Upper lobe of left lung (tissue), 6 donors: ENCODE measurements around the gene RPLP2. TPM values are rescaled to one million over a fixed set of nuclear protein-coding genes. Genes with fewer than 3 reads are reported as not detected.
A peak's percentile ranks its signal among the peaks of the same experiment; 100 is the strongest.

Experiments used
- ATAC-seq, 2 donors: fragments of 200-7000 bp; cut with Tn5 transposase; one replicate each; pipeline ENCODE4 v1.9.1; 2022; ENCODE audit warnings: mild to moderate bottlenecking in 2 of 2, moderate library complexity in 2 of 2; ENCODE audit not compliant: low FRiP score in 2 of 2
- DNase-seq, 2 donors: peaks; one replicate each; pipeline ENCODE4 v3.0.0-alpha.2; 2019 to 2020
- H3K27ac ChIP-seq, 4 donors: fragments of 200-600 bp; sonication (generic); one replicate each; pipeline ENCODE4 v1.5.1; 2016 to 2019
- H3K27me3 ChIP-seq, 4 donors: fragments of 200-600 bp; sonication (generic); one replicate each; pipeline ENCODE4 v1.5.1; 2017 to 2019
- H3K36me3 ChIP-seq, 4 donors: fragments of 200-600 bp; sonication (generic); one replicate each; pipeline ENCODE4 v1.5.1; 2016 to 2019
- H3K4me1 ChIP-seq, 4 donors: fragments of 200-600 bp; sonication (generic); one replicate each; pipeline ENCODE4 v1.5.1; 2018 to 2019
- H3K4me3 ChIP-seq, 4 donors: fragments of 200-600 bp; sonication (generic); one replicate each; pipeline ENCODE4 v1.5.1; 2017 to 2019; ENCODE audit warnings: mild to moderate bottlenecking in 2 of 4, moderate library complexity in 1 of 4
- H3K9me3 ChIP-seq, 4 donors: fragments of 200-600 bp; sonication (generic); one replicate each; pipeline ENCODE4 v1.5.1; 2018 to 2019
- EP300 ChIP-seq, 4 donors: sonication (generic); formaldehyde crosslinking; IDR thresholded peaks; one replicate each; pipeline ENCODE4 v1.5.1; 2017; ENCODE audit warnings: antibody characterized with exemption in 4 of 4, control low read depth in 2 of 4
- POLR2A ChIP-seq, 4 donors: fragments of 450-650 bp; IDR thresholded peaks; one replicate each; pipeline ENCODE4 v1.5.1; 2016 to 2017; ENCODE audit warnings: antibody characterized with exemption in 4 of 4, mild to moderate bottlenecking in 2 of 4
- POLR2AphosphoS5 ChIP-seq, 2 donors: sonication (generic); formaldehyde crosslinking; IDR thresholded peaks; one replicate each; pipeline ENCODE4 v1.5.1; 2017; ENCODE audit warnings: antibody characterized with exemption in 2 of 2
- WGBS, 2 donors: methylation state at CpG; one replicate each; pipeline ENCODE4 v1.1.5; 2017 to 2018; 5-methylcytosine and 5-hydroxymethylcytosine counted together
- total RNA-seq, 6 donors: library from RNA; depleted of rRNA in 4 of 6; stranded (reverse); fragments of >200 nt in 4 of 6; gene quantifications; one replicate each; pipeline versions ENCODE4 v1.1.0 to v1.2.1, GENCODE V29; 2016 to 2021
- TF ChIP-seq, protein P1 (sequence below), 6 experiments: fragments of 450-650 bp in 4 of 6; fragments of 200-600 bp in 2 of 6; sonication (generic) in 2 of 6; IDR thresholded peaks; one replicate each; pipeline ENCODE4 v1.5.1; 2016 to 2019; ENCODE audit warnings: antibody characterized with exemption in 6 of 6
- donor health status: DM: no; HTN: no; CAD: no; lungs with moderate emphysema.
- donor health status: DM: no; HTN: yes; CAD: no; lungs with severe emphysema.

Gene RPLP2
- total RNA-seq, 6 donors from 2014 or later, result 451 to 1,926 (median 773) TPM

- TF ChIP-seq, protein P1, sequence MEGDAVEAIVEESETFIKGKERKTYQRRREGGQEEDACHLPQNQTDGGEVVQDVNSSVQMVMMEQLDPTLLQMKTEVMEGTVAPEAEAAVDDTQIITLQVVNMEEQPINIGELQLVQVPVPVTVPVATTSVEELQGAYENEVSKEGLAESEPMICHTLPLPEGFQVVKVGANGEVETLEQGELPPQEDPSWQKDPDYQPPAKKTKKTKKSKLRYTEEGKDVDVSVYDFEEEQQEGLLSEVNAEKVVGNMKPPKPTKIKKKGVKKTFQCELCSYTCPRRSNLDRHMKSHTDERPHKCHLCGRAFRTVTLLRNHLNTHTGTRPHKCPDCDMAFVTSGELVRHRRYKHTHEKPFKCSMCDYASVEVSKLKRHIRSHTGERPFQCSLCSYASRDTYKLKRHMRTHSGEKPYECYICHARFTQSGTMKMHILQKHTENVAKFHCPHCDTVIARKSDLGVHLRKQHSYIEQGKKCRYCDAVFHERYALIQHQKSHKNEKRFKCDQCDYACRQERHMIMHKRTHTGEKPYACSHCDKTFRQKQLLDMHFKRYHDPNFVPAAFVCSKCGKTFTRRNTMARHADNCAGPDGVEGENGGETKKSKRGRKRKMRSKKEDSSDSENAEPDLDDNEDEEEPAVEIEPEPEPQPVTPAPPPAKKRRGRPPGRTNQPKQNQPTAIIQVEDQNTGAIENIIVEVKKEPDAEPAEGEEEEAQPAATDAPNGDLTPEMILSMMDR (IDR thresholded peaks at IDR 0.05), result peak in 1 of 6 experiments; percentile 11
- TF ChIP-seq POLR2AphosphoS5 (IDR thresholded peaks at IDR 0.05), result peak in 1 of 2 donors; percentile 20
- TF ChIP-seq EP300 (IDR thresholded peaks at IDR 0.05), result no peak
- TF ChIP-seq POLR2A (IDR thresholded peaks at IDR 0.05), result peak in 1 of 4 donors; percentile 46
- ATAC-seq, result peak in 1 of 2 donors; percentile 1
- peaks cover 0 to 4% (median 0%) of the 10 kb centered on the region in 4 donors for H3K27me3 ChIP-seq
- peak overlapping the region; percentile 77 to 92 (median 84) for H3K27ac ChIP-seq
- no peaks in the 10 kb centered on the region for H3K9me3 ChIP-seq
- peak overlapping the region; percentile 22 to 61 (median 57) for H3K4me3 ChIP-seq
- H3K36me3 ChIP-seq, result peaks cover 20 to 33% (median 27%) of the 10 kb centered on the region in 4 donors
- 6 to 21% methylated on average over 13 to 31 of the region's 66 CpGs for WGBS, 2 donors
- DNase-seq, result peak; percentile 82 to 91
- peaks cover 75 to 93% (median 76%) of the 10 kb centered on the region in 4 donors for H3K4me1 ChIP-seq
Measured at GRCh38 chr11:827146-827896, 17.6 kb downstream of the RPLP2 start.

DNA sequence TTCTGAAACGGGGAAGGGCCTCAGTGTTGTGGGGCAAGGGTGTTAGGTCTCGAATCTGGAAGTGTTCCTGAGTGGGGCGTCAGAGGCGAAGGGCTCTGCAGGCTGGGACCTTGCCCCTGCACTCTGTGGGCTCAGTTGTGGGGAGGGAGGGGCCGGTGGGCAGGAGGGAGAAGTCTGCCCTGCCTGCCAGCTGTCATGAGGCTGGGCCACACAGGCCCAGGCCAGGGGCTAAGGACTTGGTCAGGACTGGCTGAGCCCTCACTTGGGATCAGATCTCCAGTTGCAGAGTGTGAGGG is 18.1 kb downstream of the RPLP2 start, which contains the start of gene CRACR2B:
Gene CRACR2B, plus strand, starts transcription at position 23 of the 296 bp plus-strand sequence. CDS start 689 bp downstream, outside the sequence.
- peaks cover 19 to 28% (median 25%) of the 10 kb centered on the region in 4 donors for H3K36me3 ChIP-seq
- TF ChIP-seq EP300 (IDR thresholded peaks at IDR 0.05) (no peak), POLR2AphosphoS5 (IDR thresholded peaks at IDR 0.05) (no peak), POLR2A (IDR thresholded peaks at IDR 0.05) (no peak)
- TF ChIP-seq, protein P1 (IDR thresholded peaks at IDR 0.05), result no peak
- peak in 1 of 2 donors; percentile 0 for ATAC-seq
- H3K27me3 ChIP-seq, result peaks cover 0 to 4% (median 0%) of the 10 kb centered on the region in 4 donors
- no peaks in the 10 kb centered on the region for H3K9me3 ChIP-seq
- 33 to 50% methylated on average over 5 of the region's 5 CpGs for WGBS, 2 donors
- DNase-seq, result no peak
- peak within 1 kb of the TSS; percentile 77 to 92 (median 84) for H3K27ac ChIP-seq
- H3K4me1 ChIP-seq, result peaks cover 75 to 92% (median 77%) of the 10 kb centered on the region in 4 donors
- H3K4me3 ChIP-seq, result peak within 1 kb of the TSS; percentile 22 to 61 (median 57)

- Histone ChIP-seq H3K4me1 (peaks cover 78 to 90% (median 80%) of the 10 kb centered on the region in 4 donors), H3K9me3 (no peaks in the 10 kb centered on the region), H3K27me3 (peaks cover 0 to 4% (median 0%) of the 10 kb centered on the region in 4 donors), H3K4me3 (peak overlapping the region in 2 of 4 donors; percentile 45 to 46), H3K27ac (peak overlapping the region; percentile 48 to 92 (median 84)), H3K36me3 (peaks cover 14 to 20% (median 19%) of the 10 kb centered on the region in 4 donors)
- DNase-seq (peak in 1 of 2 donors; percentile 75), ATAC-seq (no peak)
- WGBS, 2 donors, result 54 to 79% methylated on average over 9 to 21 of the region's 21 CpGs
- TF ChIP-seq POLR2A (IDR thresholded peaks at IDR 0.05), result no peak
- TF ChIP-seq EP300 (IDR thresholded peaks at IDR 0.05), result no peak
- no peak for TF ChIP-seq POLR2AphosphoS5 (IDR thresholded peaks at IDR 0.05)
- TF ChIP-seq, protein P1 (IDR thresholded peaks at IDR 0.05), result no peak
Measured at GRCh38 chr11:828506-829175, 18.9 kb downstream of the RPLP2 start.

DNA sequence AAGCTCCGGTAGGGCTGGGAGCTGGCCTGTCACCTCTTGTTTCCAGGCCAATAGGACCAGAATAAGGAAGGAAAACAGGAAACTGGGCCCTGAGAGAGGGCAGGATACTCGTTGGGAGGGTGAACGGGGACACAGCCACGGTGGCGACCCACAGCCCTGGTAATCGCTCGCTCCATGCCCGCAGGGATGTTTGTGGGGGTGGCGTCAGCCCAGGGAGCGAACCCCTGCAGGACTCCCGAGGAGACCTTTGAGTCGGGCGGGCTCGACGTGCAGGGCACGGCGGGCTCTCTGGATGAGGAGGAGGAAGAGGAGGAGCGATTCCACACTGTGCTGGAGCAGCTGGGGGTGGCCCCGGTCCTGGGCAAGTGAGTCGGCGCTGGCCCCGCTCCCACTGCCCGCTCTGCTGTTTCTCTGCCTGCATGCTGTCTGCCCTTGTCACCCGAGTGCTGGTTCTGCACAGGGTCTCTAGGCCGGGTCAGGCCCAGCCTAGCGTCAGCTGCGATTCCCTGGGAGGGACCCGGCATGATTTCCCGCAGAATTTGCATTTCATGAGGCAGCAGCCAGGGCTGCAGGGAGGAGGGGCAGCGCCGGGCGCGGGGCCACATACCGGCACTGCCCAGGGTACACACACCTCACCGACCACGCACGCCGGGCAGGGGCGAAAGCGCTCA is 19.5 kb downstream of the RPLP2 start:
- H3K36me3 ChIP-seq, result peaks cover 7 to 13% (median 12%) of the 10 kb centered on the region in 4 donors
- peak overlapping the region in 3 of 4 donors; percentile 39 to 46 (median 45) for H3K4me3 ChIP-seq
- ATAC-seq (peak; percentile 9 to 23), DNase-seq (peak in 1 of 2 donors; percentile 89)
- 0 to 11% methylated on average over 2 to 37 of the region's 40 CpGs for WGBS, 2 donors
- TF ChIP-seq POLR2A (IDR thresholded peaks at IDR 0.05) (peak in 1 of 4 donors; percentile 41), EP300 (IDR thresholded peaks at IDR 0.05) (no peak)
- peaks cover 0 to 4% (median 0%) of the 10 kb centered on the region in 4 donors for H3K27me3 ChIP-seq
- peaks cover 84 to 96% (median 87%) of the 10 kb centered on the region in 4 donors for H3K4me1 ChIP-seq
- H3K9me3 ChIP-seq, result no peaks in the 10 kb centered on the region
- peak overlapping the region; percentile 48 to 92 (median 84) for H3K27ac ChIP-seq
